HL-60 (cell line): Measurements from ENCODE around the gene PHETA1.
"Not testable (repeated sequence)": the region's sequence is repeated elsewhere in the genome, so short reads cannot be mapped to it uniquely, and the experiment has no call there.

ENCODE experiments used
- DNase-seq, 2 experiments: peaks; one replicate each; pipeline ENCODE4 v3.0.0-alpha.2; 2010 to 2020; ENCODE audit warnings: low read depth in 1 of 2, low spot score in 1 of 2
- H3K27ac ChIP-seq: fragments of 250-450 bp; sonication (Bioruptor Pico); replicated peaks from 2 replicates; pipeline ENCODE4 v1.5.1; 2020; ENCODE audit warnings: mild to moderate bottlenecking, moderate library complexity
- H3K27me3 ChIP-seq: fragments of 250-450 bp; sonication (Bioruptor Pico); 2 replicates; pipeline ENCODE4 v1.5.1; 2021; ENCODE audit warnings: mild to moderate bottlenecking, moderate library complexity; ENCODE audit not compliant: insufficient read depth, poor library complexity, severe bottlenecking
- H3K4me3 ChIP-seq: replicated peaks from 2 replicates; pipeline ENCODE4 v1.5.1; 2011; ENCODE audit warnings: mild to moderate bottlenecking, control low read depth, low read length; ENCODE audit not compliant: insufficient read depth
- GABPA ChIP-seq: IDR thresholded peaks from 2 replicates; pipeline ENCODE4 v1.6.1; 2012; ENCODE audit warnings: low read depth
- POLR2AphosphoS5 ChIP-seq: IDR thresholded peaks from 2 replicates; pipeline ENCODE4 v1.6.1; 2012; ENCODE audit warnings: low read depth
- SPI1 ChIP-seq: IDR thresholded peaks from 2 replicates; pipeline ENCODE4 v1.6.1; 2012; ENCODE audit warnings: low read depth, mild to moderate bottlenecking, borderline replicate concordance
- TF ChIP-seq, protein P1 (sequence below): IDR thresholded peaks from one replicate; pipeline ENCODE4 v1.5.1; 2011; ENCODE audit warnings: low read length, control low read depth, inconsistent platforms; ENCODE audit not compliant: insufficient read depth
- TF ChIP-seq, protein P2 (sequence below): IDR thresholded peaks from 2 replicates; pipeline ENCODE4 v1.6.1; 2012; ENCODE audit warnings: low read depth; ENCODE audit not compliant: insufficient replicate concordance

The PHETA1 gene

DNA sequence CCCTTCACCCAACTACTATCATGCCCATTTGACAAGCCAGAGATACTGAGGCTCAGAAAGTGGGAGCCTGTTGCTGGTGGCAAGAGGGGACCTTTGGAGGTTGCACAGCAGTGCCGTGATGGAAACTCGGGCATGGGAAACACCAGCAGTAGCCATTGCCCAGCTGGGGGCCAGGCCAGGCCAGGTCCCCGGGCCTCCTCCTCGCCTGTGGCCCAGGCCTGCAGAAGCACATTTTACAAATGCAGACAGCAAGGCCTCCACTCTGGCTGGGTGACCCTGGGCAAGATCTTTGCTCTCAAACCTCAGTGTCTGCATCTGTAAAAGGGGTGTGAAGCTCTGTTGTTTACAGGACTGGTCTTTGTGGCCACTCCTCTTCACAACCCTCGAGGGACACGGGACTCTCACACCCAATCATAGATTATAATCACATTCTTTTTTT is 32.3 kb upstream of the PHETA1 start:
- no peaks in the 10 kb centered on the region for H3K27me3 ChIP-seq
- no peak overlapping the region for H3K27ac ChIP-seq
- TF ChIP-seq SPI1 = no peak
- TF ChIP-seq POLR2AphosphoS5 = no peak
- TF ChIP-seq, protein P1, sequence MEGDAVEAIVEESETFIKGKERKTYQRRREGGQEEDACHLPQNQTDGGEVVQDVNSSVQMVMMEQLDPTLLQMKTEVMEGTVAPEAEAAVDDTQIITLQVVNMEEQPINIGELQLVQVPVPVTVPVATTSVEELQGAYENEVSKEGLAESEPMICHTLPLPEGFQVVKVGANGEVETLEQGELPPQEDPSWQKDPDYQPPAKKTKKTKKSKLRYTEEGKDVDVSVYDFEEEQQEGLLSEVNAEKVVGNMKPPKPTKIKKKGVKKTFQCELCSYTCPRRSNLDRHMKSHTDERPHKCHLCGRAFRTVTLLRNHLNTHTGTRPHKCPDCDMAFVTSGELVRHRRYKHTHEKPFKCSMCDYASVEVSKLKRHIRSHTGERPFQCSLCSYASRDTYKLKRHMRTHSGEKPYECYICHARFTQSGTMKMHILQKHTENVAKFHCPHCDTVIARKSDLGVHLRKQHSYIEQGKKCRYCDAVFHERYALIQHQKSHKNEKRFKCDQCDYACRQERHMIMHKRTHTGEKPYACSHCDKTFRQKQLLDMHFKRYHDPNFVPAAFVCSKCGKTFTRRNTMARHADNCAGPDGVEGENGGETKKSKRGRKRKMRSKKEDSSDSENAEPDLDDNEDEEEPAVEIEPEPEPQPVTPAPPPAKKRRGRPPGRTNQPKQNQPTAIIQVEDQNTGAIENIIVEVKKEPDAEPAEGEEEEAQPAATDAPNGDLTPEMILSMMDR = no peak
- no peak for TF ChIP-seq GABPA
- TF ChIP-seq, protein P2, sequence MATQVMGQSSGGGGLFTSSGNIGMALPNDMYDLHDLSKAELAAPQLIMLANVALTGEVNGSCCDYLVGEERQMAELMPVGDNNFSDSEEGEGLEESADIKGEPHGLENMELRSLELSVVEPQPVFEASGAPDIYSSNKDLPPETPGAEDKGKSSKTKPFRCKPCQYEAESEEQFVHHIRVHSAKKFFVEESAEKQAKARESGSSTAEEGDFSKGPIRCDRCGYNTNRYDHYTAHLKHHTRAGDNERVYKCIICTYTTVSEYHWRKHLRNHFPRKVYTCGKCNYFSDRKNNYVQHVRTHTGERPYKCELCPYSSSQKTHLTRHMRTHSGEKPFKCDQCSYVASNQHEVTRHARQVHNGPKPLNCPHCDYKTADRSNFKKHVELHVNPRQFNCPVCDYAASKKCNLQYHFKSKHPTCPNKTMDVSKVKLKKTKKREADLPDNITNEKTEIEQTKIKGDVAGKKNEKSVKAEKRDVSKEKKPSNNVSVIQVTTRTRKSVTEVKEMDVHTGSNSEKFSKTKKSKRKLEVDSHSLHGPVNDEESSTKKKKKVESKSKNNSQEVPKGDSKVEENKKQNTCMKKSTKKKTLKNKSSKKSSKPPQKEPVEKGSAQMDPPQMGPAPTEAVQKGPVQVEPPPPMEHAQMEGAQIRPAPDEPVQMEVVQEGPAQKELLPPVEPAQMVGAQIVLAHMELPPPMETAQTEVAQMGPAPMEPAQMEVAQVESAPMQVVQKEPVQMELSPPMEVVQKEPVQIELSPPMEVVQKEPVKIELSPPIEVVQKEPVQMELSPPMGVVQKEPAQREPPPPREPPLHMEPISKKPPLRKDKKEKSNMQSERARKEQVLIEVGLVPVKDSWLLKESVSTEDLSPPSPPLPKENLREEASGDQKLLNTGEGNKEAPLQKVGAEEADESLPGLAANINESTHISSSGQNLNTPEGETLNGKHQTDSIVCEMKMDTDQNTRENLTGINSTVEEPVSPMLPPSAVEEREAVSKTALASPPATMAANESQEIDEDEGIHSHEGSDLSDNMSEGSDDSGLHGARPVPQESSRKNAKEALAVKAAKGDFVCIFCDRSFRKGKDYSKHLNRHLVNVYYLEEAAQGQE = no peak
- DNase-seq = no peak
- H3K4me3 ChIP-seq = no peak overlapping the region

DNA sequence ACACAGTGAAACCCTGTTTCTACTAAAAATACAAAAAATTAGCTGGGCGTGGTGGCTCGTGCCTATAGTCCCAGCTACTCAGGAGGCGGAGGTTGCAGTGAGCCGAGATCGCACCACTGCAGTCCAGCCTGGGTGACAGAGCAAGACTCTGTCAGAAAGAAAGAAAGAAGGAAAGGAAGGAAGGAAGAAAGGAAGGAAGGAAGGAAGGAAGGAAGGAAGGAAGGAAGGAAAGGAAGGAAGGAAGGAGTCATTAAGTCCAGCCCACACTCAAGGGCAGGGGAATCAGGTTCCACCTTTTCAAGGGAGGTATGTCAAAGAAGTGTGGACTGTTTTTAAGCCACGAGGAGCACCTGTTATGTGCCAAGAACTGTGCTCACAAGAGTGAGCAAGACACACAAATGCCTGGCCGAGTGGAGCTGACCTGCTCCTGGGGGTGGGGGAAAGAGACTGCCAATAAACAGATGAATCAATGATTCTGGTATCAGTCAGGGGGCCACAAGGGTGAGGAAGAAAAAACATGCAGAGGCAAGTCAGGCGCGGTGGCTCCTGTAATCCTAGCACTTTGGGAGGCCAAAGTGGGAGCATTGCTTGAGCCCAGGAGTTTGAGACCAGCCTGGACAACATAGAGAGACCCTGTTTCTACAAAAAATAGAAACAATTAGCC is 31.0 kb upstream of the PHETA1 start:
- not testable (repeated sequence) for DNase-seq, H3K27ac ChIP-seq, H3K27me3 ChIP-seq, H3K4me3 ChIP-seq

DNA sequence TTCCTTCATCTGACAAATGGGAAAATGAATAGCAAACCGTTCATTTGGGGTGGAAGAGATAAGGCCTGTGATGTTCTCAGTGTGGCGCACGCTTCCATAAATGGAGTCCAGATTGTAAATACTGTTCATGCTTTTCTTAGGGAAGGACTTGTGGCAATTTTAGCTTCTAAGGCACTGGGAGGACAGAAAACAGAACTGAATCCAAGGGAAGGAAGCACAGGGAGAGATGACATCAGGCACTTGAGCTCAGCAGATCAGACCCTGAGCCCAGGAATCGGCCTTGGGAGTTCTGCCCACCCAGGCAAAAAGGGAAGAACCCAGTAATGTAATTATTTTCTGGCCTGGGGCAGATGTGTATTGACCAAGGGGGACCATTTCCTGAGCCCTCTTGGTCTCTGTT is 29.6 kb upstream of the PHETA1 start:
- no peak for TF ChIP-seq GABPA
- TF ChIP-seq, protein P1 = no peak
- no peak for TF ChIP-seq SPI1
- no peak for TF ChIP-seq POLR2AphosphoS5
- TF ChIP-seq, protein P2 = no peak
- H3K27ac ChIP-seq = no peak overlapping the region
- no peak overlapping the region for H3K4me3 ChIP-seq
- no peaks in the 10 kb centered on the region for H3K27me3 ChIP-seq
- no peak for DNase-seq

DNA sequence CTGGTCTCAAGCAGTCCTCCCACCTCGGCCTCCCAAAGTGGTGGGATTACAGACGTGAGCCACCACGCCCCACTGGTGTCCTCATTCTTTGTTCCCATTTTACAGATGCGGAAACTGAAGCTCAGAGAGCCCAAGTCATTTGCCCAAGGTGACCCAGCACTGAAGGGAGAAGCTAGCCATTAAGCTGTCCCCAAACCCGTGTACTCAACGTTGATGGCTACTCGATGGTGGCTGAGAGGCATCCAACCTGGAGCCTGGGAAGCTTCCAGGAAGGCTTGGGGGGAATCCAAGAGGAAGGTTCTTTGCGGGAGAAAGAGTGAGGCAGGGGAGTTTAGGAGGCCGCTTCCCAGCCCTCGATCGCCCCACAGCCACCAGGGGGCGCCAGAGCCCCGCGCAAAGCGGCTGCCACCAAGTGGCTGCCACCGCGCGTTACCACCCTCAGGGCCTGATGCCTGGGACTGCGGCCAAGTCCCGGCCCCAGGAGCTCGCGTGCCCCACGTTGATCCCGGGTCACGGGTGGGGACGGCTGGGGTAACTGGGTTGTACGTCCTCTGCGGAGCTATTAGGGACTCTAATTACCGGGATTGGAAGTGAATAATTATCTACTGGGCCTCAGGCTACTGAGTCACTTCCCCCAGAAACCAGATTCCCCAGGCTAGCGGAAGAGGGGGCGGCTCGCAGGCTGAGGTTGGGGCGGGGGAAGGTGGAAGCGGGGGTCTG is 28.0 kb upstream of the PHETA1 start:
- H3K4me3 ChIP-seq = peak overlapping the region; percentile 19
- peak; percentile 66 to 82 for DNase-seq

More for the DNA sequence above, 28.0 kb upstream of the PHETA1 start:
- Histone ChIP-seq H3K27ac (no peak overlapping the region), H3K27me3 (no peaks in the 10 kb centered on the region)
- TF ChIP-seq POLR2AphosphoS5 = no peak
- TF ChIP-seq, protein P1 = peak; percentile 96
- TF ChIP-seq GABPA = no peak
- TF ChIP-seq, protein P2 = no peak
- TF ChIP-seq SPI1 = no peak
